GM21381 (cell line): Measurements from ENCODE around the gene SLC6A4.
"Not testable (repeated sequence)": the region's sequence is repeated elsewhere in the genome, so short reads cannot be mapped to it uniquely, and the experiment has no call there.

Experiments used
- ATAC-seq: cut with Tn5 transposase; IDR thresholded peaks from one replicate; pipeline ENCODE4 v1.9.1; 2021; ENCODE audit warnings: mild to moderate bottlenecking, moderate library complexity; ENCODE audit not compliant: unreplicated experiment

The SLC6A4 gene

GRCh38 chr17:30221346-30221745 lies 14.2 kb downstream of the SLC6A4 start:
- no peak for ATAC-seq

- ATAC-seq, result no peak
Observed at GRCh38 chr17:30220414-30220813, 15.1 kb downstream of the SLC6A4 start.

- no peak for ATAC-seq
Observed at GRCh38 chr17:30219833-30220232, 15.7 kb downstream of the SLC6A4 start.

- ATAC-seq, result no peak
Observed at GRCh38 chr17:30219315-30219714, 16.2 kb downstream of the SLC6A4 start.

GRCh38 chr17:30218799-30219198 lies 16.7 kb downstream of the SLC6A4 start:
- no peak for ATAC-seq

- ATAC-seq, result no peak
Observed at GRCh38 chr17:30217746-30218245, 17.7 kb downstream of the SLC6A4 start.

- ATAC-seq, result no peak
Observed at GRCh38 chr17:30217054-30217453, 18.4 kb downstream of the SLC6A4 start.

GRCh38 chr17:30212750-30213149 lies 22.7 kb downstream of the SLC6A4 start:
- peak; percentile 75 for ATAC-seq

- ATAC-seq, result no peak
Observed at GRCh38 chr17:30211371-30211770, 24.1 kb downstream of the SLC6A4 start.

GRCh38 chr17:30210901-30211300 lies 24.6 kb downstream of the SLC6A4 start:
- no peak for ATAC-seq

GRCh38 chr17:30210366-30210765 lies 25.1 kb downstream of the SLC6A4 start:
- ATAC-seq, result no peak

GRCh38 chr17:30209930-30210329 lies 25.6 kb downstream of the SLC6A4 start:
- ATAC-seq, result no peak

- ATAC-seq, result no peak
Observed at GRCh38 chr17:30208214-30208613, 27.3 kb downstream of the SLC6A4 start.

- ATAC-seq, result no peak
Observed at GRCh38 chr17:30207655-30208054, 27.8 kb downstream of the SLC6A4 start.

GRCh38 chr17:30203471-30203981 lies 32.0 kb downstream of the SLC6A4 start:
- ATAC-seq, result no peak

GRCh38 chr17:30200656-30201055 lies 34.8 kb downstream of the SLC6A4 start:
- not testable (repeated sequence) for ATAC-seq

GRCh38 chr17:30200106-30200505 lies 35.4 kb downstream of the SLC6A4 start:
- no peak for ATAC-seq

GRCh38 chr17:30199600-30199999 lies 35.9 kb downstream of the SLC6A4 start:
- no peak for ATAC-seq

GRCh38 chr17:30197416-30197815 lies 38.1 kb downstream of the SLC6A4 start:
- ATAC-seq, result no peak

GRCh38 chr17:30196504-30196903 lies 39.0 kb downstream of the SLC6A4 start:
- ATAC-seq, result no peak

- ATAC-seq, result no peak
Observed at GRCh38 chr17:30191072-30191471, 44.4 kb downstream of the SLC6A4 start.

GRCh38 chr17:30188211-30188939 lies 47.1 kb downstream of the SLC6A4 start:
- no peak for ATAC-seq

GRCh38 chr17:30187573-30187972 lies 47.9 kb downstream of the SLC6A4 start:
- ATAC-seq, result no peak
